ENCODE results near the gene XDH.

XDH gene

GRCh38 chr2:31414601-31415241, at the start of gene XDH:
XDH (minus strand) TSS chr2:31414742; CDS start chr2:31414666, 76 bp downstream.
- no peak for DNase-seq

DNA sequence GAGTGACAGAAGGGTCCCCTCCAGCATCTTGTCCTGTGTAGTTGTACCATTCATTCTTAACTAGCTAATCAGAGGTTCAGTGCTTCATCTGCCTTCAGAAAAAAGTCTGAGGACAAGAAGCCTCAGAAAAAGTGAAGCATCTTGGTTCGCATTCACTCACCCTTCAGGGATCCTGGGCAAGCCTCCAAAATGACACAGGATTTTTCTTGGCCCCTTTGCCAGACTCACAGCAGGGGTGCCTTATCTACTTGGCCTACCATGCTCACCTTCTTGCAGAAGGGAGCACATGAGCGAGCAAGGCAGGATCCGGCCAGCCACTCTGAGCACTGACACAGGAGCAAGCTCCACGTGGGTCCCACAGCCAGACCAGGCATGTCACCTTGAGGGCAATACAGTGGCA, 43.1 kb upstream of the XDH start:
- no peak for DNase-seq

- DNase-seq, result no peak
These were observed 32.3 kb upstream of the XDH start for GRCh38 chr2:31446848-31447247.

- DNase-seq, result no peak
These were observed 27.8 kb upstream of the XDH start for GRCh38 chr2:31442376-31442775.

DNA sequence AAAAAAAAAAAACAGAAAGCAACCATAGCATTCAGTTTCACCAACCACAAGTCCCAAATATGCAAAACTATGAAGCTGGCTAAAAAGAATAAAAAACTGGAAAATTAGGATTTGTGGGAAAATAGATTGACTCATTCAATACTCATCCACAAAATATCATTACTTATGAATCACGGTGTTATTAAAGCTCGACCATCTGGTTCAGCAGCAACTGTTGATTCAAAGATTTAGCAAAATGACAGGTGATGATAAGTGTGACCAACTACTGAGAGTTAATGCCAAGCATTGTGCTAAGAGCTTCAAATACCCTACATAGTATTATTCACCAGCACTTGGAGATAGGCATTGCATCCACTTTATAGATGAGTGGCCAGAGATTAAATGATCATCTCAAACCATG, 26.2 kb upstream of the XDH start:
- no peak for DNase-seq

- DNase-seq, result no peak
These were observed 20.4 kb upstream of the XDH start for GRCh38 chr2:31434911-31435310.

- no peak for DNase-seq
These were observed 19.0 kb upstream of the XDH start for GRCh38 chr2:31433541-31433940.

DNA sequence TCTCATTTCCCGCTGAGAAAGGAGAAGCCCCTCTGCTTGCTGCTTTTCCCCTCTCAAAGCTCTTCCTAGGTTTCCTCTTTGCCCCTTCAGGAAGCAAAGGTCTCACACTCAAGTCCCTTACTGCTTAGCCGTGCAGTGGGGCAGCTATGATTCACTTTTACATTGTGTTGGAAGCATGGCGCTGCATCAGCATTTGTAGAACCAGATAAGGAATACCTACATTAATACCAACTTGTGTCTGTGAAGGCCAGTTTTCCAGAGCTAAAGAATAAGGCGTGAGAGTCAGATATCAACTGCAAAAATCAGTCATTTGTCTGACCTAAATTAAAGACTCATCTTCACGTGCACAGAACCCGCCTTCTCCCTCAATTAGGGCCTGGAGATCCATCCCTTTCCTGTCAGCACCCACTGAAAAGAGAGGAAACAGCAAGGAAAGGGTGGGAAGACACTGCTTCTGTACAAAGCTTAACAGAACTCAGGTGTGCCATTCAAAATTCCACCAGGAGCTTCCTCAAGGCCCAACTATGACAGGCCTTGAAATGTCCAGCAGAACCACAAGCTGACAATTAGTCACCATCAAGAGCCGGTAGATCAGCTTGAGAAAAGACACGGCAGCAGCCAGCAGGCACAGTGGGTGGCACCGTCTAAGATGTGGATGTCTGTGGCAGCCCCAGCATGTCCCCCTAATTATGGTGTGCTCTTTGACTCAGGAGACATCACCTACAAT, 16.1 kb upstream of the XDH start:
- no peak for DNase-seq

GRCh38 chr2:31429759-31430438, 15.4 kb upstream of the XDH start:
- DNase-seq, result no peak

- no peak for DNase-seq
These were observed 14.5 kb upstream of the XDH start for GRCh38 chr2:31429040-31429439.

GRCh38 chr2:31428001-31428418, 13.5 kb upstream of the XDH start:
- DNase-seq, result no peak

- no peak for DNase-seq
These were observed 11.6 kb upstream of the XDH start for GRCh38 chr2:31426096-31426495.

- DNase-seq, result no peak
These were observed 7.1 kb upstream of the XDH start for GRCh38 chr2:31421634-31422033.

GRCh38 chr2:31420936-31421335, 6.4 kb upstream of the XDH start:
- no peak for DNase-seq

GRCh38 chr2:31419386-31419785, 4.8 kb upstream of the XDH start:
- DNase-seq, result no peak

DNA sequence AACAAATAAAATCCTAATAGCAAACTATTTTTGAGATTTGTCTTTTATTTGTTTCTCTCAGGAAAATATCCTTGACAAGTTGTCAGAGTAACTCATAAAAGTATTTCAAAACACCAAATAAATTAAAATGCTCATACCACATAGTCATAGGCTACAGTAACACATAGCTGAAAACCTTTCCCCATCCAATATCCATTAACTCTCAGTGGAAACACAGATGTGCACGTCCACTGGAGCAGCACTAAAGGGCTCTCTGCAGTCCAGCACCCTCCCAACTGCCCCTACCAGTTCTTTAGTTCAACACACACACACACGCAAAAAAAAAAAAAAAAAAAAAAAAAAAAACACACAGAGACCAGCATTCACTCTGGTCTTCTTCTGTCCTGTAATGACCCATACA, 879 bp upstream of the XDH start:
- DNase-seq, result no peak

DNA sequence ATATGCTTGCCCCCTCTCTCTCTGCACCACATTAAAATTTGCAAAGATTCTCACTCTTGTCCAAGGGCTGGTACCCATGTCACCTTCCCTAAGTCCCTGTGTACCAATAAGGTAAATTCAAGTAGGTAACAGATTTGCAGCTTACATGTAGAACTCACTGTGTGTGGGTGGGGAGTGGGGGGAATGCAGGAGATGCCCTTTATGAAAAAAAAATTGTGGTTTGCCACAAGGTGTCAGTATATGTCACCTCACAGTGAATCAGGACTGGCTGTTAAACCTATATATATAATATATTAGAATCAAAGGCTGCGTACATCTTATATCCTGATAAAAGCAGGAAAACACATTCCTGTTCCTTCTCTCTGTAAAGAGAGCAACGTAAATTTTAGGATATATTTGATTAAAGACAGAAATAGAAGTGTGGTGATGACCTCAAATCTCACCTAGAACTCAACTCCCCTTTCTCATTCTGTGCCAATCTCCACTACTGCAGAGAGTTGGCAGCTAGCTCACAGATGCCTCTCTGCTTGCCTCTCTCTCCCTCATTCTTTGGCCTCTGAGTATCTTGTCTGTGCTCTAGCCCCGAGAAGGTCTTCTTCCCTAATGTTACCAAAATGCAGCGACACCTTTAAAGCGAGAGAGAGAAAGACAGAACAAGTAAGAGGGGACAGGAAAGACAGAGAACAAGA, 536 bp downstream of the XDH start:
- DNase-seq, result no peak

DNA sequence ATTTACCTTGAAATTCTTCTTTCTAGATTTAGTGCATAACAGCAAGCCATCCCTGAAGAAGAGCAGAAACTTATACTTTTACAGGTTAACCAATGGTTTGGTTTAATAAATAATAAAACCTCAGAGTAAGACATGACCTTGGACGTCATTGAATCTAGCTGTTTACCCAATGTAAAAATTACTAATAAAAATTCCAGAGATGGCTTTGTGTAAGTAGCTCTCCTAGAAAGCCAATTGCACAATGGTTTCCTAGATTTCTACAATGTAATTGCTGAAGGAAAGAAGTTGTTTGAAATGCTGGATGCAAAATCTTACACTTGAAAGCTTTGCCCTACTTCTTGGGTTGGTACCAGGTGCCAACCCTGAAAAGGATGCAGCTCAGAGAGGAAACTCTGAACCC, 1.5 kb downstream of the XDH start:
- DNase-seq, result no peak

DNA sequence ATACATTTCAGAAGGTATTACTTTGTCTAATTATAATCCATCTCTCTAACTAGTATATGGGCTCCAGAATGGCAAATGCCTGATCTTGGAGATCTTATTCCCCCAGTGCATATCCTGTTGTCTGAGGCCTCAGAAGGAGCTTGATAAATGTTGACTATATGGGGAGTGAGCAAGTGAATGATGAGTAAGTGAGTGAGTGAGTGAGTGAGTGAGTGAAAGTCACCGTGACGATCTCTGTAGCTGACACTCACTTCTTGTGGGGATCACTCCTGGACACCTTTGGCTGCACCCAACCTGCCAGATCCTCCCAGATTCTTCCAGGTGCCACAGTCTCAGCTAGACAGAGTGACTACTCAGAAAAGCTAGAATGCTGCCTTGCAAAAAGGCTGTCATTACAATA, 2.8 kb downstream of the XDH start:
- no peak for DNase-seq

DNA sequence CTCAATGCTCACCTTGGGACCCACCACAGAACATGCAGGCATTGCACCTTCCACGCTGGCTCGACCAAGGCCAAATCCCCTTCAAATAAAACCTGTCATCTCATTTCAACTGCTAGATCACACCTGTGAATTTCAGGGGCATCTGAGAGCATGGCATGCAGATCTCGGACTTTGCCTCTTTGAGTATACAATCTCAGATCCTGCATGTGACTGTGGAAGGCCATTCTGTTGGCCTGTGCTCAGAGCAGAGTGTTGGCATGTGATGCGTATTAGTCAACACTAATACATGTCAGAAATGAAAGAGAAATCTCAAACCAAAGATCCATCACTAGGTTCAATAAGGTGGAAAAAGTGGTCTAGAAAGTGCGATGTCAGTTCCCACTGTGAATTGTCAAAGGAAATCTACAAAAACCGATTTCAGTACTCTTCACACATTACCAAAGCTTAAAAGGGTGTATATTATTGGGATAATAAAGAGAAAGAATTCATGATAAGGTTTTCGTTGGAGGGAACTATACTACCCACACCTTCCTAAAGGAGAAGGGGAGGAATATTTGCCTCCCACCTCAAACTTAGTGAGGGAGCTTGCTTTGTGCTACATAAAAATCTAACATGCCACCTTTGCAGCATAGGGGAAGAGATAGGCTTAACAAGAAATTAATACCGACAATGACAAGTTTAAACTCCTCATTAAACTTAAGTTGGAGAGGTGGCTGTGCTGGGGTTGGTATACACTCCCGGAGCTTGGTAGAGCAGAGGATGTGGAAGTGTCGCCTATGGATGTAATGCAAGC, 7.8 kb downstream of the XDH start:
- no peak for DNase-seq

- DNase-seq, result no peak
These were observed 9.7 kb downstream of the XDH start for GRCh38 chr2:31404827-31405226.

DNA sequence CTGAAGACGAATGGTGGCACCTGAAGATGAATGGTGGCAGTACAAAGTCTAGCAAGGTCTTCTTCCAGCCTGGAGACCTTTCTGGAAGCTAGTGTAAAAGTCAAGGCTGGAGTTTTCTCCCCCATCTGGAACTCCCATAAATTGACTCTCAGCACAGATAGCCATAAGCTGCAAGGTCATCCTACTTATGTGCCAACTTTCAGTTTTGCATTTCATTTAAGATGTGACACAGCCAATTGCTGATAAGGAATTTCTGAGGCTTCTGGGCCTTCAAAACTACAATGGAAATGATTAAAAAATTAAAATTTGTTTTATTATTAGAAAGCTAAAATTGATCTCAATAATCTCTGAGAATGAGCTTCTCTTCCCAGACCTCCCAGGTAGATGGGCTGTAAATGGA, 10.2 kb downstream of the XDH start:
- DNase-seq, result no peak

- DNase-seq, result no peak
These were observed 12.2 kb downstream of the XDH start for GRCh38 chr2:31402388-31402787.
